ENCODE data around the gene IQCB1.

The IQCB1 gene

DNA sequence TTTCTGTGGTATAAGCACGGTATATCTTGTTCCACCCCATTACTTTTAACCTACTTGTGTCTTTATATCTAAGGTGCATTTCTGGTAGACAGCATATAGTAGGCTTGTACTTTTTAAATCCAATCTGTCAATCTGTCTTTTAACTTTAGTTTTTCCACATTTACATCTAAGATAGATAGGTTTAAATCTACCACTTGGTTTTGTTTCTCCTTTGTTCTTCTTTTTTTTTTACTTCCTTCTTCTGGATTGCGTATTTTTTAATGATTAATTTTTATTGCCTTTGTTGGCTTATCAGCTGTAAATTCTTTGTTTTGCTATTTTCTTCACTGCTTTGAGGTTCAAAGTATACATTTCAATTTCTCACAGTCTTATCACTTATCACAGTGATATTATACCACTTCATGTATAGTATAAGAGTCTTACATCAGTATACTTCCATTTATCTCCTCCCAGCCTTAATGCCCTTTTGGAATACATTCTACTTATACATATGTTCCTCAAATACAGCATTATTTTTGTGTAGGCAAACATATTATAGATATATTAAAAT, 31.0 kb downstream of the IQCB1 start:
- H3K4me3 ChIP-seq (ENCODE audit: low read depth in 1 of 2, low read length in 2 of 2) = no peak overlapping the region
- no peak overlapping the region for H3K27ac ChIP-seq (ENCODE audit: low read length)
- TF ChIP-seq EZH2 (IDR thresholded peaks at IDR 0.05; ENCODE audit: borderline replicate concordance, low read depth, low read length, severe bottlenecking) = no peak
- TF ChIP-seq, protein P1, sequence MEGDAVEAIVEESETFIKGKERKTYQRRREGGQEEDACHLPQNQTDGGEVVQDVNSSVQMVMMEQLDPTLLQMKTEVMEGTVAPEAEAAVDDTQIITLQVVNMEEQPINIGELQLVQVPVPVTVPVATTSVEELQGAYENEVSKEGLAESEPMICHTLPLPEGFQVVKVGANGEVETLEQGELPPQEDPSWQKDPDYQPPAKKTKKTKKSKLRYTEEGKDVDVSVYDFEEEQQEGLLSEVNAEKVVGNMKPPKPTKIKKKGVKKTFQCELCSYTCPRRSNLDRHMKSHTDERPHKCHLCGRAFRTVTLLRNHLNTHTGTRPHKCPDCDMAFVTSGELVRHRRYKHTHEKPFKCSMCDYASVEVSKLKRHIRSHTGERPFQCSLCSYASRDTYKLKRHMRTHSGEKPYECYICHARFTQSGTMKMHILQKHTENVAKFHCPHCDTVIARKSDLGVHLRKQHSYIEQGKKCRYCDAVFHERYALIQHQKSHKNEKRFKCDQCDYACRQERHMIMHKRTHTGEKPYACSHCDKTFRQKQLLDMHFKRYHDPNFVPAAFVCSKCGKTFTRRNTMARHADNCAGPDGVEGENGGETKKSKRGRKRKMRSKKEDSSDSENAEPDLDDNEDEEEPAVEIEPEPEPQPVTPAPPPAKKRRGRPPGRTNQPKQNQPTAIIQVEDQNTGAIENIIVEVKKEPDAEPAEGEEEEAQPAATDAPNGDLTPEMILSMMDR (IDR thresholded peaks at IDR 0.05; ENCODE audit: borderline replicate concordance, extremely low read depth, low read length, poor library complexity, severe bottlenecking) = no peak
- no peaks in the 10 kb centered on the region for H3K79me2 ChIP-seq (ENCODE audit: insufficient read depth, low read length)
- ATAC-seq (ENCODE audit: insufficient read depth, low read depth) (no peak), DNase-seq (no peak)
- H4K20me1 ChIP-seq (ENCODE audit: insufficient read depth, low read length) = no peaks in the 10 kb centered on the region
- H3K36me3 ChIP-seq (ENCODE audit: insufficient read depth, low read length) = peaks cover 44% of the 10 kb centered on the region; the same call in 1 of the 2 replicates
- H3K9ac ChIP-seq (ENCODE audit: low read depth, low read length) = no peak overlapping the region
- H3K9me3 ChIP-seq (ENCODE audit: insufficient read depth, low read length, severe bottlenecking) = no peaks in the 10 kb centered on the region
- no peak overlapping the region for H3K4me2 ChIP-seq (ENCODE audit: insufficient read depth, low read length)
- no peaks in the 10 kb centered on the region for H3K4me1 ChIP-seq (ENCODE audit: insufficient read depth, low read length)
- no peak overlapping the region for H2AFZ ChIP-seq (ENCODE audit: low read depth, low read length)
- no peaks in the 10 kb centered on the region for H3K27me3 ChIP-seq (ENCODE audit: insufficient read depth, low read length, poor library complexity)

DNA sequence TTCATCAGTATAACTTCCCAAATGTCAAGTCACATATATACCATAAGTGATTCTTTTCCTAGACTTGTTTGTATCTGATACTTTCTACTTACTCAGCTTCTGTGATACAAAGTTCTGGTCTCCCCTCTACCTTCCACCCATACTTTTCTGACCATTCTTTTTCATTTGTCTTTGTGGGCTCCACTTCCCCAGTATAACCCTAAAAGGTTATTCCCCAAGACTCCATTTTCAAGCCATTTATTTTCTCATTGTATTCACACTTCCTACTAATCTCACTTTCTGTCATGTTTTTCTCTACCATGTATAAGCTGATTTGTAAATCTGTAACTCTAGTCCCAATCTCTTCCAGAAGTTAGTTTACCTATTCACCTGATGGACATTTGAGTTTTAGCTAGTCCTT, 34.0 kb downstream of the IQCB1 start:
- peaks cover 45% of the 10 kb centered on the region; the same call in 1 of the 2 replicates for H3K36me3 ChIP-seq (ENCODE audit: insufficient read depth, low read length)
- ATAC-seq (ENCODE audit: insufficient read depth, low read depth) (no peak), DNase-seq (no peak)
- H2AFZ ChIP-seq (ENCODE audit: low read depth, low read length) = no peak overlapping the region
- no peak overlapping the region for H3K27ac ChIP-seq (ENCODE audit: low read length)
- TF ChIP-seq, protein P1 (IDR thresholded peaks at IDR 0.05; ENCODE audit: borderline replicate concordance, extremely low read depth, low read length, poor library complexity, severe bottlenecking) = no peak
- no peak for TF ChIP-seq EZH2 (IDR thresholded peaks at IDR 0.05; ENCODE audit: borderline replicate concordance, low read depth, low read length, severe bottlenecking)
- no peak overlapping the region for H3K4me3 ChIP-seq (ENCODE audit: low read depth in 1 of 2, low read length in 2 of 2)
- no peaks in the 10 kb centered on the region for H3K79me2 ChIP-seq (ENCODE audit: insufficient read depth, low read length)
- no peak overlapping the region for H3K9ac ChIP-seq (ENCODE audit: low read depth, low read length)
- no peaks in the 10 kb centered on the region for H4K20me1 ChIP-seq (ENCODE audit: insufficient read depth, low read length)
- no peaks in the 10 kb centered on the region for H3K4me1 ChIP-seq (ENCODE audit: insufficient read depth, low read length)
- no peaks in the 10 kb centered on the region for H3K9me3 ChIP-seq (ENCODE audit: insufficient read depth, low read length, severe bottlenecking)
- H3K27me3 ChIP-seq (ENCODE audit: insufficient read depth, low read length, poor library complexity) = no peaks in the 10 kb centered on the region
- no peak overlapping the region for H3K4me2 ChIP-seq (ENCODE audit: insufficient read depth, low read length)

DNA sequence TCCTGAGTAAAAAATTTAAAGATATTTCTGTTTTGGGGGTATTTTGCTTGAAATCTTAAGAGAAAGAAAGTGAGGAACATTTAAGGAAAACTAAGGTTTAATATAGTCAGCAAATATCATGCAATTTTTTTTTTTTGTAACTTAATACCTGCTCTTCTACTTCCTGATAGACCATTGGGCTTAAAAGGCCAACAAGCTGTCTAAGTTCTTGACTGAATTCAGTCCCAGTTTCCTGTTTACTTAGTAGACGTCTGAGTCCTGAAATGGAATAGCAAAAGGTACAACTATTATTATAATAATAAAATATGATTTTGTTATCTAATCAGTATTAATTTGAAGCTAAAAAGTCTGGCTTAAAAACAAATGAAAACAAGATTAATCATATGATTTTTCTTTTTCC, 37.9 kb downstream of the IQCB1 start:
- peaks cover 58% of the 10 kb centered on the region; the same call in 1 of the 2 replicates for H3K36me3 ChIP-seq (ENCODE audit: insufficient read depth, low read length)
- H2AFZ ChIP-seq (ENCODE audit: low read depth, low read length) = no peak overlapping the region
- H3K4me1 ChIP-seq (ENCODE audit: insufficient read depth, low read length) = no peaks in the 10 kb centered on the region
- H3K4me2 ChIP-seq (ENCODE audit: insufficient read depth, low read length) = no peak overlapping the region
- H4K20me1 ChIP-seq (ENCODE audit: insufficient read depth, low read length) = no peaks in the 10 kb centered on the region
- H3K9me3 ChIP-seq (ENCODE audit: insufficient read depth, low read length, severe bottlenecking) = no peaks in the 10 kb centered on the region
- H3K27ac ChIP-seq (ENCODE audit: low read length) = no peak overlapping the region
- no peak overlapping the region for H3K4me3 ChIP-seq (ENCODE audit: low read depth in 1 of 2, low read length in 2 of 2)
- ATAC-seq (ENCODE audit: insufficient read depth, low read depth) = no peak
- H3K27me3 ChIP-seq (ENCODE audit: insufficient read depth, low read length, poor library complexity) = no peaks in the 10 kb centered on the region
- DNase-seq = no peak
- TF ChIP-seq, protein P1 (IDR thresholded peaks at IDR 0.05; ENCODE audit: borderline replicate concordance, extremely low read depth, low read length, poor library complexity, severe bottlenecking) = no peak
- TF ChIP-seq EZH2 (IDR thresholded peaks at IDR 0.05; ENCODE audit: borderline replicate concordance, low read depth, low read length, severe bottlenecking) = no peak
- no peaks in the 10 kb centered on the region for H3K79me2 ChIP-seq (ENCODE audit: insufficient read depth, low read length)
- no peak overlapping the region for H3K9ac ChIP-seq (ENCODE audit: low read depth, low read length)

Measured in DND-41 (cell line).